IMR-90 (cell line): ENCODE data around the gene TXNDC11. TPM values are rescaled to one million over a fixed set of nuclear protein-coding genes. Genes with fewer than 3 reads are reported as not detected.
"Not testable (repeated sequence)": the region's sequence is repeated elsewhere in the genome, so short reads cannot be mapped to it uniquely, and the experiment has no call there.

Source experiments
- ATAC-seq: fragments of 200-7000 bp; cut with Tn5 transposase; 2 replicates; pipeline ENCODE4 v1.9.1; 2020; ENCODE audit warnings: low read depth, mild to moderate bottlenecking, moderate library complexity
- BruUV-seq: library from RNA; stranded (reverse); fragments of 400-500 nt; replicated peaks from 2 replicates; lab custom pipeline; 2021; lab: Mats Ljungman, UMichigan
- CTCF ChIA-PET: fragments of 300-600 bp; formaldehyde crosslinking; extraction: SDS; loops from one replicate; lab custom pipeline; 2021; ENCODE audit warnings: antibody characterized with exemption; lab: Yijun Ruan, JAX
- POLR2A ChIA-PET: fragments of 300-600 bp; sonication (Branson Sonifier 250); formaldehyde crosslinking; loops from one replicate; lab custom pipeline; 2022; ENCODE audit warnings: antibody characterized with exemption; ENCODE audit not compliant: unreplicated experiment; lab: Charles Lee
- DNase-seq: peaks from one replicate; pipeline ENCODE4 v3.0.0; 2013
- H2AFZ ChIP-seq: replicated peaks from 2 replicates; pipeline ENCODE3; 2013; ENCODE audit warnings: low read length, mild to moderate bottlenecking; ENCODE audit not compliant: poor library complexity
- H2AK5ac ChIP-seq: 2 replicates; pipeline ENCODE4 v1.6.1; 2013; ENCODE audit warnings: low read depth, low read length, inconsistent platforms
- H2AK9ac ChIP-seq: replicated peaks from 2 replicates; pipeline ENCODE3; 2013; ENCODE audit warnings: mild to moderate bottlenecking, low read depth, low read length, moderate library complexity; ENCODE audit not compliant: poor library complexity
- H2BK120ac ChIP-seq: 2 replicates; pipeline ENCODE4 v1.6.1; 2013; ENCODE audit warnings: low read depth, low read length, inconsistent platforms
- H2BK15ac ChIP-seq: 3 replicates; pipeline ENCODE4 v1.6.1; 2013; ENCODE audit warnings: low read depth, low read length, inconsistent platforms
- H2BK20ac ChIP-seq: 2 replicates; pipeline ENCODE4 v1.6.1; 2013; ENCODE audit warnings: low read depth, mild to moderate bottlenecking, inconsistent platforms, low read length, moderate library complexity
- H2BK5ac ChIP-seq: 2 replicates; pipeline ENCODE4 v1.6.1; 2013; ENCODE audit warnings: mild to moderate bottlenecking, low read depth, low read length, inconsistent platforms; ENCODE audit not compliant: poor library complexity, severe bottlenecking
- H3K14ac ChIP-seq: replicated peaks from 2 replicates; pipeline ENCODE4 v1.6.1; 2013; ENCODE audit warnings: low read depth, low read length, inconsistent platforms
- H3K18ac ChIP-seq: 2 replicates; pipeline ENCODE4 v1.6.1; 2013; ENCODE audit warnings: low read depth, low read length, control low read depth
- H3K23ac ChIP-seq: 2 replicates; pipeline ENCODE4 v1.6.1; 2013; ENCODE audit warnings: low read depth, low read length, inconsistent platforms
- H3K27ac ChIP-seq: 2 replicates; pipeline ENCODE4 v1.5.1; 2013; ENCODE audit warnings: mild to moderate bottlenecking, control low read depth, low read length; ENCODE audit not compliant: insufficient read depth
- H3K27me3 ChIP-seq: 2 replicates; pipeline ENCODE4 v1.6.1; 2013; ENCODE audit warnings: low read length; ENCODE audit not compliant: control insufficient read depth, insufficient read depth
- H3K36me3 ChIP-seq: 2 replicates; pipeline ENCODE4 v1.6.1; 2013; ENCODE audit warnings: low read length, mixed read lengths; ENCODE audit not compliant: control insufficient read depth, insufficient read depth
- H3K4ac ChIP-seq: 2 replicates; pipeline ENCODE4 v1.6.1; 2013; ENCODE audit warnings: low read depth, low read length, inconsistent platforms
- H3K4me1 ChIP-seq: 2 replicates; pipeline ENCODE4 v1.6.1; 2013; ENCODE audit warnings: low read length, mixed read lengths; ENCODE audit not compliant: control insufficient read depth, insufficient read depth
- H3K4me2 ChIP-seq: 2 replicates; pipeline ENCODE4 v1.6.1; 2013; ENCODE audit warnings: low read depth, mild to moderate bottlenecking, control low read depth, low read length, moderate library complexity
- H3K4me3 ChIP-seq: 2 replicates; pipeline ENCODE4 v1.5.1; 2013; ENCODE audit warnings: low read depth, mild to moderate bottlenecking, control low read depth, low read length, moderate library complexity; ENCODE audit not compliant: insufficient read depth
- H3K56ac ChIP-seq: 2 replicates; pipeline ENCODE4 v1.6.1; 2013; ENCODE audit warnings: low read length, inconsistent platforms; ENCODE audit not compliant: insufficient read depth; ENCODE audit errors: extremely low read depth
- H3K79me1 ChIP-seq, 2 experiments: 2 replicates each; pipeline ENCODE4 v1.6.1; 2013; ENCODE audit warnings: low read length in 2 of 2, inconsistent platforms in 1 of 2, low read depth in 1 of 2
- H3K9ac ChIP-seq: 2 replicates; pipeline ENCODE4 v1.6.1; 2013; ENCODE audit warnings: low read depth, low read length, control low read depth
- H3K9me1 ChIP-seq: 2 replicates; pipeline ENCODE4 v1.6.1; 2013; ENCODE audit warnings: low read length, inconsistent platforms; ENCODE audit not compliant: insufficient read depth
- H3K9me3 ChIP-seq: 2 replicates; pipeline ENCODE4 v1.6.1; 2013; ENCODE audit warnings: low read length; ENCODE audit not compliant: control insufficient read depth, insufficient read depth
- H4K20me1 ChIP-seq: 2 replicates; pipeline ENCODE4 v1.6.1; 2013; ENCODE audit warnings: low read length, inconsistent platforms; ENCODE audit not compliant: insufficient read depth
- H4K5ac ChIP-seq: 2 replicates; pipeline ENCODE4 v1.6.1; 2013; ENCODE audit warnings: mild to moderate bottlenecking, low read depth, low read length, control low read depth
- H4K8ac ChIP-seq, 2 experiments: 2 replicates each; pipeline ENCODE4 v1.6.1; 2013; ENCODE audit warnings: low read depth in 2 of 2, low read length in 2 of 2, control low read depth in 1 of 2, inconsistent platforms in 1 of 2
- H4K91ac ChIP-seq: 2 replicates; pipeline ENCODE4 v1.6.1; 2013; ENCODE audit warnings: low read depth, low read length, inconsistent platforms; ENCODE audit not compliant: insufficient read depth
- WGBS, 2 experiments: methylation state at CpG; one replicate each; pipeline versions ENCODE4 v1.1.5 to v1.1.7; 2013; ENCODE audit warnings: missing lambda C conversion rate in 2 of 2; ENCODE audit not compliant: insufficient read length in 1 of 2; ENCODE audit errors: extremely low coverage in 2 of 2; 5-methylcytosine and 5-hydroxymethylcytosine counted together
- dilution Hi-C: fragments of 300-500 bp; cut with HindIII; formaldehyde crosslinking; loops from one replicate; pipeline ENCODE4 v1.14.3; 2018; ENCODE audit warnings: low sequenced_read_pairs; ENCODE audit not compliant: unreplicated experiment
- in situ Hi-C: fragments of 300-500 bp; cut with MboI; formaldehyde crosslinking; loops from 3 replicates; pipeline ENCODE4 v1.14.3; 2019; ENCODE audit warnings: low sequenced_read_pairs, inconsistent platforms, mixed read lengths
- intact Hi-C: fragments of 100-400 bp; cut with micrococcal nuclease; formaldehyde crosslinking; loops from 2 replicates; pipeline ENCODE4 v1.10.0; 2022
- polyA plus RNA-seq, 3 experiments: library from polyadenylated mRNA; depleted of rRNA; stranded (reverse); fragments of >200 nt; gene quantifications; 2 replicates each; pipeline ENCODE4 v1.2.3, GENCODE V29; 2012; ENCODE audit warnings: low replicate concordance in 1 of 3
- total RNA-seq: library from RNA; depleted of rRNA; stranded (reverse); fragments of >200 nt; gene quantifications from 2 replicates; pipeline ENCODE4 v1.2.3, GENCODE V29; 2012

Gene TXNDC11
- total and polyA plus RNA-seq, 2 of the 4 experiments (the other 2 are of a cell fraction) = 25.3 to 42.9 TPM

GRCh38 chr16:11784980-11785599, 42.4 kb upstream of the TXNDC11 start:
- BruUV-seq, ATAC-seq, DNase-seq, H3K4ac ChIP-seq, H4K91ac ChIP-seq, H2BK15ac ChIP-seq, intact Hi-C loops, H2AFZ ChIP-seq, H4K8ac ChIP-seq, H3K27me3 ChIP-seq, H2BK5ac ChIP-seq, H2BK20ac ChIP-seq, H4K5ac ChIP-seq, H3K56ac ChIP-seq, H3K18ac ChIP-seq, H3K23ac ChIP-seq, H2AK9ac ChIP-seq, H3K36me3 ChIP-seq, H3K14ac ChIP-seq, H3K9me3 ChIP-seq, dilution Hi-C loops, H3K4me2 ChIP-seq, POLR2A ChIA-PET, H3K9ac ChIP-seq, H3K4me3 ChIP-seq, in situ Hi-C loops: not testable (repeated sequence)
- H4K20me1 ChIP-seq = peaks cover 30% of the 10 kb centered on the region
- H3K4me1 ChIP-seq = peaks cover 27% of the 10 kb centered on the region
- CTCF ChIA-PET = interaction anchor here (1.0 kb wide), 1 partner anchor 12 kb away, joined by 12 read pairs; no protein-coding TSS in a partner anchor
- H3K9me1 ChIP-seq = peaks cover 13% of the 10 kb centered on the region
- H2AK5ac ChIP-seq = peak overlapping the region; percentile 57; the same call in 1 of the 2 replicates
- peaks cover 15 to 69% of the 10 kb centered on the region in 2 experiments for H3K79me1 ChIP-seq
- WGBS, 2 experiments = 100% methylated on average over 1 of the region's 13 CpGs; no CpG with 5 or more reads in 1 of the 2 experiments
- peak overlapping the region; percentile 19; the same call in 1 of the 2 replicates for H2BK120ac ChIP-seq
- 0 out of 2 replicates have a peak overlapping the region, but pooled peaks have one; percentile 31 for H3K27ac ChIP-seq

DNA sequence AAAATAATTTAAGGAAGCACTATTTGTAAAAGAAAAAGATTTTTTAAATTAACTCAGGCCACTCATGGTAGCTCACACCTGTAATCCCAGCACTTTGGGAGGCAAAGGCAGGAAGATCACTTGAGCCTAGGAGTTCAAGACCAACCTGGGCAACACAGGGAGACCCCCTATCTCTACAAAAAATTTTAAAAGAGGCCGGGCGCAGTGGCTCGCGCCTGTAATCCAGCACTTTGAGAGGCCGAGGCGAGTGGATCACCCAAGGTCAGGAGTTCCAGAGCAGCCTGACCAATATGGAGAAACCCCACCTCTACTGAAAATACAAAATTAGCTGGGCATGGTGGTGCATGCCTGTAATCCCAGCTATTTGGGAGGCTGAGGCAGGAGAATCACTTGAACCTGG, 41.7 kb upstream of the TXNDC11 start:
- H3K23ac ChIP-seq, H3K56ac ChIP-seq, in situ Hi-C loops, H2AK9ac ChIP-seq, H3K4me2 ChIP-seq, POLR2A ChIA-PET, H3K27me3 ChIP-seq, H2AK5ac ChIP-seq, ATAC-seq, H3K36me3 ChIP-seq, BruUV-seq, CTCF ChIA-PET, dilution Hi-C loops, H2AFZ ChIP-seq, H3K4me3 ChIP-seq, H3K9me3 ChIP-seq, intact Hi-C loops, DNase-seq: not testable (repeated sequence)
- Histone ChIP-seq H4K91ac (peak overlapping the region; percentile 65), H3K14ac (0 out of 2 replicates have a peak overlapping the region, but pooled peaks have one; percentile 65), H3K4me1 (peaks cover 27% of the 10 kb centered on the region), H4K8ac (peak overlapping the region in 1 of 2 experiments; percentile 65; a peak in 1 of 4 replicates), H3K9me1 (peaks cover 11% of the 10 kb centered on the region), H3K18ac (peak overlapping the region; percentile 67), H3K79me1 (peaks cover 15 to 70% of the 10 kb centered on the region in 2 experiments), H4K20me1 (peaks cover 23% of the 10 kb centered on the region), H2BK5ac (peak overlapping the region; percentile 99), H4K5ac (0 out of 2 replicates have a peak overlapping the region, but pooled peaks have one; percentile 50), H3K4ac (peak overlapping the region; percentile 53), H2BK120ac (peak overlapping the region; percentile 68; the same call in 1 of the 2 replicates), H2BK15ac (0 out of 3 replicates have a peak overlapping the region, but pooled peaks have one; percentile 35), H3K27ac (peak overlapping the region; percentile 94), H3K9ac (0 out of 2 replicates have a peak overlapping the region, but pooled peaks have one; percentile 36), H2BK20ac (peak overlapping the region; percentile 24; the same call in 1 of the 2 replicates)
- WGBS, 2 experiments = no CpG with 5 or more reads among the region's 6 CpGs
